Keratinocyte (primary cell): Measurements from ENCODE around the gene EPB41L2. TPM values are rescaled to one million over a fixed set of nuclear protein-coding genes. Genes with fewer than 3 reads are reported as not detected.

Source experiments
- DNase-seq: peaks from one replicate; pipeline ENCODE4 v3.0.0-alpha.2; 2011; ENCODE audit warnings: low read depth, missing footprints, low spot score
- FAIRE-seq: peaks from 2 replicates; lab custom pipeline; 2011; peaks lifted over from hg19 to GRCh38; lab: Jason Lieb, UNC
- H2AFZ ChIP-seq: 2 replicates; pipeline ENCODE4 v1.6.0; 2012; ENCODE audit warnings: low read length, control low read depth, inconsistent platforms; ENCODE audit not compliant: control insufficient read depth
- H3K27ac ChIP-seq: 2 replicates; pipeline ENCODE4 v1.5.1; 2011; ENCODE audit warnings: low read length; ENCODE audit not compliant: control insufficient read depth, insufficient read depth
- H3K27me3 ChIP-seq: 3 replicates; pipeline ENCODE4 v1.6.0; 2011; ENCODE audit warnings: low read length; ENCODE audit not compliant: control insufficient read depth, insufficient read depth; ENCODE audit errors: extremely low read depth
- H3K36me3 ChIP-seq, 2 experiments: 2 replicates in 1 of 2; 3 replicates in 1 of 2; pipeline ENCODE4 v1.5.1; 2011; ENCODE audit warnings: low read length in 2 of 2, mild to moderate bottlenecking in 1 of 2; ENCODE audit not compliant: control insufficient read depth in 2 of 2, insufficient read depth in 2 of 2; ENCODE audit errors: extremely low read depth in 1 of 2
- H3K4me1 ChIP-seq: 3 replicates; pipeline ENCODE4 v1.5.1; 2011; ENCODE audit warnings: low read length; ENCODE audit not compliant: control insufficient read depth, insufficient read depth; ENCODE audit errors: extremely low read depth
- H3K4me2 ChIP-seq: 3 replicates; pipeline ENCODE4 v1.6.0; 2011; ENCODE audit warnings: low read depth, low read length; ENCODE audit not compliant: control insufficient read depth, insufficient read depth; ENCODE audit errors: extremely low read depth
- H3K4me3 ChIP-seq, 3 experiments: fragments of 200-600 bp in 1 of 3; sonication (generic) in 1 of 3; 2 replicates in 2 of 3; 3 replicates in 1 of 3; pipeline ENCODE4 v1.5.1; 2011 to 2016; ENCODE audit warnings: low read length in 3 of 3, mild to moderate bottlenecking in 3 of 3, control low read depth in 2 of 3, inconsistent platforms in 1 of 3, low read depth in 1 of 3, mixed read lengths in 1 of 3, mixed run types in 1 of 3, moderate library complexity in 1 of 3; ENCODE audit not compliant: control insufficient read depth in 2 of 3, insufficient read depth in 2 of 3; ENCODE audit errors: extremely low read depth in 1 of 3
- H3K79me2 ChIP-seq: 2 replicates; pipeline ENCODE4 v1.6.0; 2012; ENCODE audit warnings: low read length; ENCODE audit not compliant: control insufficient read depth, insufficient read depth
- H3K9ac ChIP-seq: 3 replicates; pipeline ENCODE4 v1.6.0; 2011; ENCODE audit warnings: low read length; ENCODE audit not compliant: control insufficient read depth, insufficient read depth; ENCODE audit errors: extremely low read depth
- H3K9me1 ChIP-seq: 3 replicates; pipeline ENCODE4 v1.6.0; 2011; ENCODE audit warnings: low read length; ENCODE audit not compliant: control insufficient read depth, insufficient read depth; ENCODE audit errors: extremely low read depth
- H3K9me3 ChIP-seq: 2 replicates; pipeline ENCODE4 v1.5.1; 2012; ENCODE audit warnings: low read depth, low read length; ENCODE audit not compliant: control insufficient read depth
- H4K20me1 ChIP-seq: 3 replicates; pipeline ENCODE4 v1.6.0; 2011; ENCODE audit warnings: low read length; ENCODE audit not compliant: control insufficient read depth, insufficient read depth; ENCODE audit errors: extremely low read depth
- EZH2 ChIP-seq: IDR thresholded peaks from one replicate; pipeline ENCODE4 v1.6.1; 2012; ENCODE audit warnings: inconsistent platforms, mild to moderate bottlenecking, low read length, moderate library complexity
- dilution Hi-C: fragments of 300-500 bp; cut with MboI; formaldehyde crosslinking; loops from one replicate; pipeline ENCODE4 v1.7.0; 2020; ENCODE audit warnings: low sequenced_read_pairs; ENCODE audit not compliant: extremely low pct_ligation_motif_present
- polyA plus RNA-seq, 5 experiments: library from polyadenylated mRNA; depleted of rRNA in 3 of 5; stranded (reverse) in 3 of 5; stranded (forward) in 1 of 5; unstranded in 1 of 5; fragments of >200 nt; gene quantifications; 1 replicate in 1 of 5; 2 replicates in 3 of 5; 3 replicates in 1 of 5; pipeline versions ENCODE4 v1.2.1 to v1.2.3, GENCODE V29; 2011 to 2012; ENCODE audit warnings: missing spikeins in 2 of 5, low read depth in 1 of 5, low replicate concordance in 1 of 5
- TF ChIP-seq, protein P1 (sequence below), 3 experiments: IDR thresholded peaks in 1 of 3; conservative IDR thresholded peaks in 1 of 3; optimal IDR thresholded peaks in 1 of 3; 2 replicates in 2 of 3; 3 replicates in 1 of 3; pipeline versions ENCODE3 to v1.5.1; 2011; ENCODE audit warnings: low read length in 3 of 3, mild to moderate bottlenecking in 3 of 3, moderate library complexity in 2 of 3, control low read depth in 1 of 3, inconsistent platforms in 1 of 3; ENCODE audit not compliant: insufficient read depth in 2 of 3; ENCODE audit errors: extremely low read depth in 1 of 3

The EPB41L2 gene
- polyA plus RNA-seq, 1 donor (not counting 4 experiments of a cell fraction or from before 2014, with no cell fraction given), result 22.0 TPM

DNA sequence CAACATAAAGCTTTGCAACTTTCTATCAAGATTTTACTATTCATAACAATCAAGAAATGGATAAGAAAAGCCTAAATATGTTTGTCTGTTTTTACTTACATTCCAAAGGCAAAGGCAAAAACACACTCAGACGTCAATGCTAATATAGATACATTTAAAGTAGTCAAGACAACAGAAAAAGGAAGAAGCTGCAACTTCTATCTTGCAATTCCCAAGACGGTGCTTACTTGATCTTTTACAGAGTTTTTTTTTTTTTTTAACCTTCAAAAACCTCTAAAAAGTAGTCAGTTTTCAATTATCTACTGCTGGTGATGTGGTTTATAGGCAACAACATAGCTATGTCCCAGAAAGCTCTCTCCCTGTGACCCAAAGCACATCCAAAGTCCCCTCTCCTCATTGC lies 58.1 kb downstream of the EPB41L2 start:
- peaks cover 6% of the 10 kb centered on the region for H3K4me1 ChIP-seq
- FAIRE-seq, result no peak
- H3K79me2 ChIP-seq, result peaks cover 2% of the 10 kb centered on the region

DNA sequence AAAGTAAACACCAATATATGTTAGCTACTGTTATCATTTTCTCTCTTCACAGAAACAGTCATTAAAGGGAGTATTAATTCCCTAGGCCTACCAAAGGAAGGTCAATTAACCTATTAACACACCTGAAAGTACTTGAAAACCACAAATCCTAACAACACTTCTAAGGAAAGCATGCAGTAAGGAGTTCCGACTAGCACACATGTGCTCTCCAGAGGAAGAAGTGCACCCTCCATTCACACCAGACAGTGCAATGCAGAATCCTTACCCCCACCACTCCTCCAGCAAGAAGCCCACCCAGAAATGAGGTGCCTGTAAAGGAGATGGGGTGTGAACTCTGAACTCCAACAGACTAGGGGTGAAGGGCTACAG lies 58.7 kb downstream of the EPB41L2 start:
- Histone ChIP-seq H2AFZ (no peak overlapping the region), H3K4me2 (no peak overlapping the region), H3K9me1 (no peaks in the 10 kb centered on the region), H3K36me3 (no peaks in the 10 kb centered on the region), H3K4me3 (no peak overlapping the region), H3K9me3 (peaks cover 3% of the 10 kb centered on the region), H3K9ac (no peak overlapping the region), H3K27me3 (no peaks in the 10 kb centered on the region), H3K27ac (no peak overlapping the region), H3K79me2 (peaks cover 2% of the 10 kb centered on the region), H3K4me1 (peaks cover 6% of the 10 kb centered on the region), H4K20me1 (no peaks in the 10 kb centered on the region)
- no peak for FAIRE-seq
- dilution Hi-C loops, result no loop called here
- DNase-seq, result no peak
- TF ChIP-seq, protein P1, sequence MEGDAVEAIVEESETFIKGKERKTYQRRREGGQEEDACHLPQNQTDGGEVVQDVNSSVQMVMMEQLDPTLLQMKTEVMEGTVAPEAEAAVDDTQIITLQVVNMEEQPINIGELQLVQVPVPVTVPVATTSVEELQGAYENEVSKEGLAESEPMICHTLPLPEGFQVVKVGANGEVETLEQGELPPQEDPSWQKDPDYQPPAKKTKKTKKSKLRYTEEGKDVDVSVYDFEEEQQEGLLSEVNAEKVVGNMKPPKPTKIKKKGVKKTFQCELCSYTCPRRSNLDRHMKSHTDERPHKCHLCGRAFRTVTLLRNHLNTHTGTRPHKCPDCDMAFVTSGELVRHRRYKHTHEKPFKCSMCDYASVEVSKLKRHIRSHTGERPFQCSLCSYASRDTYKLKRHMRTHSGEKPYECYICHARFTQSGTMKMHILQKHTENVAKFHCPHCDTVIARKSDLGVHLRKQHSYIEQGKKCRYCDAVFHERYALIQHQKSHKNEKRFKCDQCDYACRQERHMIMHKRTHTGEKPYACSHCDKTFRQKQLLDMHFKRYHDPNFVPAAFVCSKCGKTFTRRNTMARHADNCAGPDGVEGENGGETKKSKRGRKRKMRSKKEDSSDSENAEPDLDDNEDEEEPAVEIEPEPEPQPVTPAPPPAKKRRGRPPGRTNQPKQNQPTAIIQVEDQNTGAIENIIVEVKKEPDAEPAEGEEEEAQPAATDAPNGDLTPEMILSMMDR (optimal IDR thresholded peaks at IDR 0.05 in 1 of 3, IDR thresholded peaks at IDR 0.05 in 1 of 3, conservative IDR thresholded peaks at IDR 0.05 in 1 of 3; ENCODE audit: extremely low read depth in 1 of 3, insufficient read depth in 2 of 3, low read length in 3 of 3), result no peak
- TF ChIP-seq EZH2, result no peak

More for the DNA sequence above, 58.1 kb downstream of the EPB41L2 start:
- Histone ChIP-seq H4K20me1 (no peaks in the 10 kb centered on the region), H2AFZ (no peak overlapping the region), H3K4me2 (no peak overlapping the region), H3K9ac (no peak overlapping the region), H3K27ac (no peak overlapping the region), H3K4me3 (no peak overlapping the region), H3K9me1 (no peaks in the 10 kb centered on the region), H3K27me3 (no peaks in the 10 kb centered on the region), H3K9me3 (peaks cover 3% of the 10 kb centered on the region), H3K36me3 (no peaks in the 10 kb centered on the region)
- no peak for TF ChIP-seq EZH2
- TF ChIP-seq, protein P1 (optimal IDR thresholded peaks at IDR 0.05 in 1 of 3, IDR thresholded peaks at IDR 0.05 in 1 of 3, conservative IDR thresholded peaks at IDR 0.05 in 1 of 3; ENCODE audit: extremely low read depth in 1 of 3, insufficient read depth in 2 of 3, low read length in 3 of 3), result no peak
- DNase-seq, result no peak
- dilution Hi-C loops, result no loop called here
